Hematopoietic multipotent progenitor cell treated with erythropoietin and hydrocortisone succinate and interleukin-3 and kit ligand, for 6 days (in vitro differentiated cells): ENCODE measurements around the gene SV2A.
"Not testable (repeated sequence)": the region's sequence is repeated elsewhere in the genome, so short reads cannot be mapped to it uniquely, and the experiment has no call there.

ENCODE experiments used
- DNase-seq: peaks from one replicate; pipeline ENCODE4 v3.0.0-alpha.2; 2015

Gene SV2A

GRCh38 chr1:149928401-149928724, 10.7 kb upstream of the SV2A start:
- no peak for DNase-seq

GRCh38 chr1:149927563-149928400, 10.1 kb upstream of the SV2A start, which contains the start of gene SF3B4:
Gene SF3B4 (minus strand): TSS chr1:149927803. CDS start chr1:149927759, 44 bp downstream.
- peak; percentile 97 for DNase-seq

GRCh38 chr1:149927056-149927562, 9.5 kb upstream of the SV2A start:
- no peak for DNase-seq

- DNase-seq: no peak
These were observed 8.7 kb upstream of the SV2A start for GRCh38 chr1:149926296-149926695.

- DNase-seq: no peak
These were observed 8.1 kb upstream of the SV2A start for GRCh38 chr1:149925751-149926150.

GRCh38 chr1:149925345-149925744, 7.7 kb upstream of the SV2A start:
- DNase-seq: peak; percentile 57

- DNase-seq: peak; percentile 86
These were observed 6.0 kb upstream of the SV2A start for GRCh38 chr1:149923626-149924025.

- DNase-seq: no peak
These were observed 769 bp downstream of the SV2A start for GRCh38 chr1:149916898-149917252.

- DNase-seq: no peak
These were observed 1.3 kb downstream of the SV2A start for GRCh38 chr1:149916193-149916897.

- no peak for DNase-seq
These were observed 2.0 kb downstream of the SV2A start for GRCh38 chr1:149915429-149916192.

GRCh38 chr1:149914545-149914944, 3.1 kb downstream of the SV2A start:
- DNase-seq: no peak

GRCh38 chr1:149906570-149907075, 11.0 kb downstream of the SV2A start:
- DNase-seq: peak; percentile 78

GRCh38 chr1:149903836-149904491, 13.7 kb downstream of the SV2A start:
- no peak for DNase-seq

GRCh38 chr1:149899460-149900284, 18.0 kb downstream of the SV2A start, which contains the start of gene BOLA1:
Gene BOLA1 (plus strand): TSS chr1:149899568. CDS start chr1:149900060, 492 bp downstream.
- peak; percentile 97 for DNase-seq

GRCh38 chr1:149896575-149896974, 21.1 kb downstream of the SV2A start:
- no peak for DNase-seq

GRCh38 chr1:149888999-149889289, 28.7 kb downstream of the SV2A start:
- DNase-seq: no peak

GRCh38 chr1:149888247-149888998, 29.2 kb downstream of the SV2A start:
- DNase-seq: peak; percentile 97

- peak; percentile 99 for DNase-seq
These were observed 30.0 kb downstream of the SV2A start for GRCh38 chr1:149887456-149888246.

- not testable (repeated sequence) for DNase-seq
These were observed 30.5 kb downstream of the SV2A start for GRCh38 chr1:149887196-149887455.
